Ishikawa (cell line): ENCODE data around the gene METTL24.

ENCODE experiments used
- EP300 ChIP-seq: IDR thresholded peaks from 2 replicates; pipeline ENCODE4 v1.6.1; 2012; ENCODE audit warnings: borderline replicate concordance
- FOXM1 ChIP-seq: IDR thresholded peaks from 2 replicates; pipeline ENCODE4 v1.6.1; 2012; ENCODE audit warnings: low read depth, borderline replicate concordance
- RAD21 ChIP-seq: IDR thresholded peaks from 2 replicates; pipeline ENCODE4 v1.6.1; 2012; ENCODE audit warnings: low read depth
- TAF1 ChIP-seq: IDR thresholded peaks from 2 replicates; pipeline ENCODE4 v1.6.1; 2012; ENCODE audit warnings: low read depth, mild to moderate bottlenecking
- TF ChIP-seq, protein P1 (sequence below): IDR thresholded peaks from 2 replicates; pipeline ENCODE4 v1.6.1; 2012; ENCODE audit warnings: low read depth, mild to moderate bottlenecking

DNA sequence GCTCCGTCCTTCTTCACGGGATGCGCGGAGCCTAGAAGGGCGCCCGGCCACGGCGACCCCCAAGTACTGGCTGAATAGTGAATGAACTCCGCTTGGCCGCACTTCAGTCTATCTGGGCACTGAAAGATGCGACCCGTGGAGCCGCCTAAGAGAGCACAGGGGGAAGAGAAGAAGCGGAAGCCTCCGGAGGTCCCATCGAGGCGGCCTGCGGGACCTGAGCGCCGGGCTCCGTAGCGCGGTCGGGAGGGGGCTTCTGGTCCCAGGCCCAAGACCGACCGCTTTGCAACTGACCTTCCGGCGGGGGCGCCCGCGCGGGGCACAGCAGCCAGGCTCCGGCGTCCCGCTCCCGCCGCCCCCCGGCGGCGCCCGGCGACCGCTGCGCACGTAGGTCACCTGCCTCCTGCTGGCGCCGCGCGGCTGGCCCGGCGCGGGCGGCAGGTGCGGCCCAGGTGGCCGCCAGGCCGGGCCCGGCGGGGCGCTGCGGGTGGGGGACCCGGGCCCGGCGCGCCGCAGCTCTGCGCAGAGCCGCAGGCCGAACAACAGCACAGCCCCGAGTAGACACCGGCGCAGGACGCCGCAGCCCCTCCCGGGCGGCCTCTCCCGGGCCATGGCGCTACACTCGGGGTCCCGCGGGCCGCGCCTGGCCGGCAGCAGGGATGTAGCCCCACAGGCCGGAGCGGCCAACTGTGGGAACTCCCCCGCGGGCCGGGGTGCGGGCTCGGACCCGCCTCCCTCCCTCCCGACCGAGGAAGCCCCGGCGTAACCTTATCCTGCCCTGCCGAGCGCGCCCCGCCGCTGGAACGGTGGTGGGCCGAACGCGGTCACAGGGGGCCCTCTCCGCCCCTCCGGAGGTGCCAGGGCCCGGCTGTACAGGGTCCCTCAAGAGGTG lies at the start of gene METTL24:
- TF ChIP-seq TAF1: no peak
- TF ChIP-seq, protein P1, sequence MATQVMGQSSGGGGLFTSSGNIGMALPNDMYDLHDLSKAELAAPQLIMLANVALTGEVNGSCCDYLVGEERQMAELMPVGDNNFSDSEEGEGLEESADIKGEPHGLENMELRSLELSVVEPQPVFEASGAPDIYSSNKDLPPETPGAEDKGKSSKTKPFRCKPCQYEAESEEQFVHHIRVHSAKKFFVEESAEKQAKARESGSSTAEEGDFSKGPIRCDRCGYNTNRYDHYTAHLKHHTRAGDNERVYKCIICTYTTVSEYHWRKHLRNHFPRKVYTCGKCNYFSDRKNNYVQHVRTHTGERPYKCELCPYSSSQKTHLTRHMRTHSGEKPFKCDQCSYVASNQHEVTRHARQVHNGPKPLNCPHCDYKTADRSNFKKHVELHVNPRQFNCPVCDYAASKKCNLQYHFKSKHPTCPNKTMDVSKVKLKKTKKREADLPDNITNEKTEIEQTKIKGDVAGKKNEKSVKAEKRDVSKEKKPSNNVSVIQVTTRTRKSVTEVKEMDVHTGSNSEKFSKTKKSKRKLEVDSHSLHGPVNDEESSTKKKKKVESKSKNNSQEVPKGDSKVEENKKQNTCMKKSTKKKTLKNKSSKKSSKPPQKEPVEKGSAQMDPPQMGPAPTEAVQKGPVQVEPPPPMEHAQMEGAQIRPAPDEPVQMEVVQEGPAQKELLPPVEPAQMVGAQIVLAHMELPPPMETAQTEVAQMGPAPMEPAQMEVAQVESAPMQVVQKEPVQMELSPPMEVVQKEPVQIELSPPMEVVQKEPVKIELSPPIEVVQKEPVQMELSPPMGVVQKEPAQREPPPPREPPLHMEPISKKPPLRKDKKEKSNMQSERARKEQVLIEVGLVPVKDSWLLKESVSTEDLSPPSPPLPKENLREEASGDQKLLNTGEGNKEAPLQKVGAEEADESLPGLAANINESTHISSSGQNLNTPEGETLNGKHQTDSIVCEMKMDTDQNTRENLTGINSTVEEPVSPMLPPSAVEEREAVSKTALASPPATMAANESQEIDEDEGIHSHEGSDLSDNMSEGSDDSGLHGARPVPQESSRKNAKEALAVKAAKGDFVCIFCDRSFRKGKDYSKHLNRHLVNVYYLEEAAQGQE: no peak
- TF ChIP-seq RAD21: no peak
- no peak for TF ChIP-seq EP300
- no peak for TF ChIP-seq FOXM1
